Measurements from ENCODE around the gene TMEM141.

DNA sequence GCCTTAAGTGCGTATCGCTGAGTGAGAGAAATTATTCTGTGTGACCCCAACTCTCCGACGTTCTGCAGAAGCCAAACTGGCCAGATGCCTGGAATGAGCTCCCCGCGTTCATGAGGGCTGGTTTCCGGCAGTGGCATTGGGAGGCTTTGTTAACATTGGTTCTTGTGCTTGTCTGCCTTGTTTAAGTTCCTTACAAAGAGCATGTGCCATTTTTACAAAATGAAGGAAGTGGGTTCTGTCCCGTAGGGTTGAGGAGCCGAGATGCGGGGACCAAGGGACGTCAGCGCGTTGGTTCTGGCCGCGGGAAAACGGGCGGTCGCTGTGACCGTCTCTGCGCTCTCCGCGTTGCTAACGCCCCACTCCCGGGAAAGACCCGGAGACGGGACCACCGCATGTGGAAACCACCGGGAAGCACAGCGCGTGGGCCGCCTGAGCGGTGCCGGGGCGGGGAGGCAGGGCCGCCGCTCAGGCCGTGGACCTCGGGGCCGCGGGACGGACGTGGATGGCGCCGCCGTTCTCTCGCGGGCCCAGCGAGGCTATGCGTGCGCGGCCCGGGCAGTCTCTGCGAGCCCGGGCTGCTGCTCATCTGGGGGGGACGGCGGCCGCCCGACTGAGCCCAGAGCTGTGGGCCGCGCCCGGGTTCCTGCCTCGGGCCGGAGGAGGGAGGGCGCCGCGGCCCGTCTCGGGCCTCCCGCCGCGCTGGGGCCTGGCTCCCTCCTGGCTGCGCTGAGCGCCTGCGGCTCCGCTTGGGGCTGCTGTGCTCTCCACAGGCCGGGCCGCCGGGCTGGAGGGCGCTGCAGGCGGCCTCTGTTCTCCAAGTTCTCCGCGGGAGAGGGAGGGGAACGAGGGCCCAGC, 30.1 kb downstream of the TMEM141 start:
- TF ChIP-seq, protein P1, sequence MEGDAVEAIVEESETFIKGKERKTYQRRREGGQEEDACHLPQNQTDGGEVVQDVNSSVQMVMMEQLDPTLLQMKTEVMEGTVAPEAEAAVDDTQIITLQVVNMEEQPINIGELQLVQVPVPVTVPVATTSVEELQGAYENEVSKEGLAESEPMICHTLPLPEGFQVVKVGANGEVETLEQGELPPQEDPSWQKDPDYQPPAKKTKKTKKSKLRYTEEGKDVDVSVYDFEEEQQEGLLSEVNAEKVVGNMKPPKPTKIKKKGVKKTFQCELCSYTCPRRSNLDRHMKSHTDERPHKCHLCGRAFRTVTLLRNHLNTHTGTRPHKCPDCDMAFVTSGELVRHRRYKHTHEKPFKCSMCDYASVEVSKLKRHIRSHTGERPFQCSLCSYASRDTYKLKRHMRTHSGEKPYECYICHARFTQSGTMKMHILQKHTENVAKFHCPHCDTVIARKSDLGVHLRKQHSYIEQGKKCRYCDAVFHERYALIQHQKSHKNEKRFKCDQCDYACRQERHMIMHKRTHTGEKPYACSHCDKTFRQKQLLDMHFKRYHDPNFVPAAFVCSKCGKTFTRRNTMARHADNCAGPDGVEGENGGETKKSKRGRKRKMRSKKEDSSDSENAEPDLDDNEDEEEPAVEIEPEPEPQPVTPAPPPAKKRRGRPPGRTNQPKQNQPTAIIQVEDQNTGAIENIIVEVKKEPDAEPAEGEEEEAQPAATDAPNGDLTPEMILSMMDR (IDR thresholded peaks at IDR 0.05; ENCODE audit: poor library complexity, severe bottlenecking) = no peak
- TF ChIP-seq EZH2 (IDR thresholded peaks at IDR 0.05; ENCODE audit: borderline replicate concordance, insufficient read depth, low read length, poor library complexity, severe bottlenecking) = no peak
- no peak for TF ChIP-seq MXI1 (conservative IDR thresholded peaks at IDR 0.05; ENCODE audit: poor library complexity, severe bottlenecking)
- no peak for TF ChIP-seq POLR2AphosphoS5 (IDR thresholded peaks at IDR 0.05)
- no peak for TF ChIP-seq RAD21 (conservative IDR thresholded peaks at IDR 0.05)
- TF ChIP-seq, protein P2, sequence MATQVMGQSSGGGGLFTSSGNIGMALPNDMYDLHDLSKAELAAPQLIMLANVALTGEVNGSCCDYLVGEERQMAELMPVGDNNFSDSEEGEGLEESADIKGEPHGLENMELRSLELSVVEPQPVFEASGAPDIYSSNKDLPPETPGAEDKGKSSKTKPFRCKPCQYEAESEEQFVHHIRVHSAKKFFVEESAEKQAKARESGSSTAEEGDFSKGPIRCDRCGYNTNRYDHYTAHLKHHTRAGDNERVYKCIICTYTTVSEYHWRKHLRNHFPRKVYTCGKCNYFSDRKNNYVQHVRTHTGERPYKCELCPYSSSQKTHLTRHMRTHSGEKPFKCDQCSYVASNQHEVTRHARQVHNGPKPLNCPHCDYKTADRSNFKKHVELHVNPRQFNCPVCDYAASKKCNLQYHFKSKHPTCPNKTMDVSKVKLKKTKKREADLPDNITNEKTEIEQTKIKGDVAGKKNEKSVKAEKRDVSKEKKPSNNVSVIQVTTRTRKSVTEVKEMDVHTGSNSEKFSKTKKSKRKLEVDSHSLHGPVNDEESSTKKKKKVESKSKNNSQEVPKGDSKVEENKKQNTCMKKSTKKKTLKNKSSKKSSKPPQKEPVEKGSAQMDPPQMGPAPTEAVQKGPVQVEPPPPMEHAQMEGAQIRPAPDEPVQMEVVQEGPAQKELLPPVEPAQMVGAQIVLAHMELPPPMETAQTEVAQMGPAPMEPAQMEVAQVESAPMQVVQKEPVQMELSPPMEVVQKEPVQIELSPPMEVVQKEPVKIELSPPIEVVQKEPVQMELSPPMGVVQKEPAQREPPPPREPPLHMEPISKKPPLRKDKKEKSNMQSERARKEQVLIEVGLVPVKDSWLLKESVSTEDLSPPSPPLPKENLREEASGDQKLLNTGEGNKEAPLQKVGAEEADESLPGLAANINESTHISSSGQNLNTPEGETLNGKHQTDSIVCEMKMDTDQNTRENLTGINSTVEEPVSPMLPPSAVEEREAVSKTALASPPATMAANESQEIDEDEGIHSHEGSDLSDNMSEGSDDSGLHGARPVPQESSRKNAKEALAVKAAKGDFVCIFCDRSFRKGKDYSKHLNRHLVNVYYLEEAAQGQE (IDR thresholded peaks at IDR 0.05; ENCODE audit: borderline replicate concordance) = no peak
- TF ChIP-seq EP300 (conservative IDR thresholded peaks at IDR 0.05; ENCODE audit: poor library complexity, severe bottlenecking) = no peak
- TF ChIP-seq SMC3 (conservative IDR thresholded peaks at IDR 0.05; ENCODE audit: poor library complexity) = no peak
- no peak for TF ChIP-seq TAF1 (IDR thresholded peaks at IDR 0.05; ENCODE audit: low read depth)
